Esophagus muscularis mucosa (tissue), 4 donors: ENCODE results near the gene PRSS21. TPM values are rescaled to one million over a fixed set of nuclear protein-coding genes. Genes with fewer than 3 reads are reported as not detected.

Source experiments
- DNase-seq: peaks from one replicate; pipeline ENCODE4 v3.0.0-alpha.2; 2017; ENCODE audit errors: extremely low spot score
- H3K27ac ChIP-seq, 4 donors: fragments of 200-600 bp; sonication (generic); replicated peaks in 1 of 4; 1 replicate in 3 of 4; 2 replicates in 1 of 4; pipeline ENCODE4 v1.5.1; 2016 to 2019; ENCODE audit warnings: mild to moderate bottlenecking in 1 of 4
- H3K27me3 ChIP-seq, 4 donors: fragments of 200-600 bp; sonication (generic); one replicate each; pipeline versions ENCODE4 v1.5.1 to v1.6.0; 2016 to 2019
- H3K36me3 ChIP-seq, 4 donors: fragments of 200-600 bp; sonication (generic); one replicate each; pipeline ENCODE4 v1.5.1; 2016 to 2019
- H3K4me1 ChIP-seq, 4 donors: fragments of 200-600 bp; sonication (generic); one replicate each; pipeline ENCODE4 v1.5.1; 2016 to 2019
- H3K4me3 ChIP-seq, 4 donors: fragments of 200-600 bp; sonication (generic); 1 replicate in 2 of 4; 2 replicates in 2 of 4; pipeline ENCODE4 v1.5.1; 2016 to 2019; ENCODE audit warnings: mild to moderate bottlenecking in 4 of 4, moderate library complexity in 1 of 4
- H3K9me3 ChIP-seq, 4 donors: fragments of 200-600 bp; sonication (generic); 1 replicate in 3 of 4; 2 replicates in 1 of 4; pipeline ENCODE4 v1.5.1; 2016 to 2019
- EP300 ChIP-seq: sonication (generic); formaldehyde crosslinking; IDR thresholded peaks from one replicate; pipeline ENCODE4 v1.6.1; 2017; ENCODE audit warnings: antibody characterized with exemption
- POLR2A ChIP-seq: fragments of 450-650 bp; IDR thresholded peaks from one replicate; pipeline ENCODE4 v1.6.1; 2017; ENCODE audit warnings: antibody characterized with exemption, moderate library complexity, mild to moderate bottlenecking, low read depth
- POLR2AphosphoS5 ChIP-seq, 2 donors: sonication (generic); formaldehyde crosslinking; IDR thresholded peaks; one replicate each; pipeline ENCODE4 v1.6.1; 2017; ENCODE audit warnings: antibody characterized with exemption in 2 of 2
- WGBS: methylation state at CpG from one replicate; pipeline ENCODE4 v1.1.5; 2018; 5-methylcytosine and 5-hydroxymethylcytosine counted together
- intact Hi-C: fragments of 100-400 bp; cut with DNase I; formaldehyde crosslinking; loops from one replicate; pipeline ENCODE4 v1.15.1; 2023
- total RNA-seq, 4 donors: library from RNA; depleted of rRNA; stranded (reverse); fragments of >200 nt; gene quantifications; one replicate each; pipeline versions ENCODE4 v1.1.0 to v1.2.1, GENCODE V29; 2016
- TF ChIP-seq, protein P1 (sequence below), 3 experiments: fragments of 200-600 bp in 2 of 3; fragments of 450-650 bp in 1 of 3; sonication (generic) in 2 of 3; IDR thresholded peaks; one replicate each; pipeline ENCODE4 v1.5.1; 2017 to 2019; ENCODE audit warnings: antibody characterized with exemption in 3 of 3, mild to moderate bottlenecking in 2 of 3, moderate library complexity in 1 of 3

PRSS21 gene
- total RNA-seq, 4 donors from 2014 or later: not detected

DNA sequence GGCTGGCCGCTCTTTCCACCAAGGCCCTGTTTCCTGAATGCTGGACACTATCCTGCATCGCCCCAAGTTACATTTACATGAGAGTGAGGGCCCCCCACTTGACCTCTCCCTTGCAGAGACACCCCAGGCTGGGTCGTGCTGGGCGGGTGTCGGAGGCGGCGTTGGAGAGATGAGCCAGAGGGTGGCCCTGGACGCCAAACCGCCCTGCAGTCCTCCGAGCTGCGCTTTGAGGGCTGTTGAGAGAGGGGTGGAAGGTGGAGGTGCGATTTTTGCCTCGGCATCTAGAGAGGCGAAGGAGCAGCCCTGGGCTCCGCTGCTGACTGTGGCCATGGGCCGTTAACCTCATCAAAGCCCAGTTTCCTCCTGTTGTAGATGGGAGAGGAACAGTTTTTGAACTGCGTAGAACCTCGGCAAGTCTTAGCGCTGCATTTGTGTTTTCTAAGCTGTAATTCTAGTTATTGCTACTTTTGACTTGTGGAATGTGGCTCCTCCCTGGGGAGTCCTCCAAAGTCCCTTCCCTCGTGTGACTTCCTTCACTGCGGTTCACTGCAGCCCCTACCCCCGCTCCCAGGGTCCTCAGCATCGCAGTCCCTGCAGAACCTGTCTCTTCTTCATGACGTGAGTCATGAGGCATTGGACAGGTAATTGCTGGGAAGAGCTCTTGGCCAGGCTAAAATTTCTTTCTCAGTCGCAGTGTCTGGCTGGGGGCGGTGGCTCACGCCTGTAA lies 39.0 kb upstream of the PRSS21 start:
- H3K4me1 ChIP-seq: peaks cover 24 to 46% (median 41%) of the 10 kb centered on the region in 4 donors
- WGBS: 20% methylated on average over 14 of the region's 27 CpGs
- H3K9me3 ChIP-seq: no peaks in the 10 kb centered on the region
- TF ChIP-seq, protein P1, sequence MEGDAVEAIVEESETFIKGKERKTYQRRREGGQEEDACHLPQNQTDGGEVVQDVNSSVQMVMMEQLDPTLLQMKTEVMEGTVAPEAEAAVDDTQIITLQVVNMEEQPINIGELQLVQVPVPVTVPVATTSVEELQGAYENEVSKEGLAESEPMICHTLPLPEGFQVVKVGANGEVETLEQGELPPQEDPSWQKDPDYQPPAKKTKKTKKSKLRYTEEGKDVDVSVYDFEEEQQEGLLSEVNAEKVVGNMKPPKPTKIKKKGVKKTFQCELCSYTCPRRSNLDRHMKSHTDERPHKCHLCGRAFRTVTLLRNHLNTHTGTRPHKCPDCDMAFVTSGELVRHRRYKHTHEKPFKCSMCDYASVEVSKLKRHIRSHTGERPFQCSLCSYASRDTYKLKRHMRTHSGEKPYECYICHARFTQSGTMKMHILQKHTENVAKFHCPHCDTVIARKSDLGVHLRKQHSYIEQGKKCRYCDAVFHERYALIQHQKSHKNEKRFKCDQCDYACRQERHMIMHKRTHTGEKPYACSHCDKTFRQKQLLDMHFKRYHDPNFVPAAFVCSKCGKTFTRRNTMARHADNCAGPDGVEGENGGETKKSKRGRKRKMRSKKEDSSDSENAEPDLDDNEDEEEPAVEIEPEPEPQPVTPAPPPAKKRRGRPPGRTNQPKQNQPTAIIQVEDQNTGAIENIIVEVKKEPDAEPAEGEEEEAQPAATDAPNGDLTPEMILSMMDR (IDR thresholded peaks at IDR 0.05): no peak
- TF ChIP-seq POLR2AphosphoS5 (IDR thresholded peaks at IDR 0.05): no peak
- no peak for TF ChIP-seq POLR2A
- no peak for TF ChIP-seq EP300
- no peaks in the 10 kb centered on the region for H3K27me3 ChIP-seq
- H3K36me3 ChIP-seq: peaks cover 0 to 23% (median 21%) of the 10 kb centered on the region in 4 donors
- DNase-seq: no peak
- peak overlapping the region; percentile 98 to 100 (median 99) for H3K27ac ChIP-seq
- intact Hi-C loops: loop anchor here (10.0 kb wide), 1 partner anchor 147 kb away; no protein-coding TSS in a partner anchor
- peak overlapping the region; percentile 84 to 93 (median 88) for H3K4me3 ChIP-seq

DNA sequence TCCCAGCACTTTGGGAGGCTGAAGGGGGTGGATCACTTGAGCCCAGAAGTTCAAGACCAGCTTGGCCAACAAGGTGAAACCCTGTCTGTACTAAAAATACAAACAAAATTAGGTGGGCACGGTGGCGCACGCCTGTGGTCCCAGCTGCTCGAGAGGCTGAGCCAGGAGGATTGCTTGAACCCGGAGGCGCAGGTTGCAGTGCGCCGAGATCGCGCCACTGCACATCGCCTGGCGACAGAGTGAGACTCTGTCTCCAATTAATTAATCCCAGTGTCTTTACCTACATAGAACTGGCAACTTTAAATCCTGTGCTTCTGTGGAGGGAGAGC lies 38.4 kb upstream of the PRSS21 start:
- no peak for TF ChIP-seq POLR2A
- TF ChIP-seq, protein P1 (IDR thresholded peaks at IDR 0.05): no peak
- no peak for TF ChIP-seq POLR2AphosphoS5 (IDR thresholded peaks at IDR 0.05)
- TF ChIP-seq EP300: no peak
- DNase-seq: no peak
- Histone ChIP-seq H3K4me3 (peak overlapping the region; percentile 84 to 93 (median 88)), H3K36me3 (peaks cover 0 to 18% (median 15%) of the 10 kb centered on the region in 4 donors), H3K27ac (peak overlapping the region; percentile 98 to 100 (median 99)), H3K4me1 (peaks cover 24 to 42% (median 36%) of the 10 kb centered on the region in 4 donors), H3K27me3 (no peaks in the 10 kb centered on the region), H3K9me3 (no peaks in the 10 kb centered on the region)
- intact Hi-C loops: loop anchor here (10.0 kb wide), 1 partner anchor 146 kb away; no protein-coding TSS in a partner anchor
- whole genome bisulfite sequencing: 99% methylated on average over 12 of the region's 12 CpGs

DNA sequence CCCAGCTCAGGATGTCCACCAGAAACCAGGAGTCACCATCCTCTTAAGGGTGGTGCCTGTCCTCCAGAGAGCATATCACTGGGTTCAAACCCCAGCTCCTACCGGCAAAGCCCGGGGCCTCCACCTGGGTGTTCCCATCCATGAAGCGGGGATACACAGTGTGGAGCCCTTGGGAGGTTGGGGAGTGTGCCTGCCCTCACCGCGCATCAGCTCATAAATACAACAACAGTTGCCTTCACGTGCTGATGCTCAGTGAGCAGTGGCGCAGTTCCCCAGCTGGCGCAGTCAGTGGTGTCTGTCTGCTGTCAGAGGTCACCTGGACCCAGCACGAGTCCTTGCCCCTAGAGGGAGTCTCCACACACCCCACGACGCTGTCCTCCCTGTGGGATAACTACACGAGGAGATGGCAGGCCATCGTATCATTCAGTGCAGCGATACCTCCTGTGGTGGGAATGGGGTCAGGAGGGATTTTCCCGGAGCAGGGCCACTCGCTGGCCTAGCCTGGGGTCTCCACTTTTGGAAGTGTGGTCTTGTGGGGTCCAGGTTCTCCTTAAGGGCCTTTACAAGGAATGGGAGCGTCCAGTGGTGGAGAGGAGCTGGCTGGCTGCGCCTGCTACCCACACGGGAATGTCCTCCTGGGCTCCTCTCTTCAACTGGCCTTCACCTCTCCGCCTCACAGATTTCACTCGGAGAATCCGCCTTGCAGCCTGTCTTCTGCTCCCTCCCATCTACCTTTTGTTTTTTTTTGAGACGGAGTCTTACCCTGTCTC lies 37.7 kb upstream of the PRSS21 start:
- WGBS: 94% methylated on average over 7 of the region's 23 CpGs
- Histone ChIP-seq H3K27ac (peak overlapping the region in 1 of 4 donors; percentile 98), H3K4me3 (no peak overlapping the region), H3K27me3 (peaks cover 0 to 4% (median 0%) of the 10 kb centered on the region in 4 donors), H3K4me1 (peaks cover 24 to 37% (median 35%) of the 10 kb centered on the region in 4 donors), H3K36me3 (peaks cover 0 to 11% (median 9%) of the 10 kb centered on the region in 4 donors), H3K9me3 (no peaks in the 10 kb centered on the region)
- no peak for TF ChIP-seq POLR2A
- TF ChIP-seq POLR2AphosphoS5 (IDR thresholded peaks at IDR 0.05): no peak
- TF ChIP-seq, protein P1 (IDR thresholded peaks at IDR 0.05): no peak
- TF ChIP-seq EP300: no peak
- intact Hi-C loops: loop anchor here (10.0 kb wide), 1 partner anchor 145 kb away; no protein-coding TSS in a partner anchor
- DNase-seq: no peak

DNA sequence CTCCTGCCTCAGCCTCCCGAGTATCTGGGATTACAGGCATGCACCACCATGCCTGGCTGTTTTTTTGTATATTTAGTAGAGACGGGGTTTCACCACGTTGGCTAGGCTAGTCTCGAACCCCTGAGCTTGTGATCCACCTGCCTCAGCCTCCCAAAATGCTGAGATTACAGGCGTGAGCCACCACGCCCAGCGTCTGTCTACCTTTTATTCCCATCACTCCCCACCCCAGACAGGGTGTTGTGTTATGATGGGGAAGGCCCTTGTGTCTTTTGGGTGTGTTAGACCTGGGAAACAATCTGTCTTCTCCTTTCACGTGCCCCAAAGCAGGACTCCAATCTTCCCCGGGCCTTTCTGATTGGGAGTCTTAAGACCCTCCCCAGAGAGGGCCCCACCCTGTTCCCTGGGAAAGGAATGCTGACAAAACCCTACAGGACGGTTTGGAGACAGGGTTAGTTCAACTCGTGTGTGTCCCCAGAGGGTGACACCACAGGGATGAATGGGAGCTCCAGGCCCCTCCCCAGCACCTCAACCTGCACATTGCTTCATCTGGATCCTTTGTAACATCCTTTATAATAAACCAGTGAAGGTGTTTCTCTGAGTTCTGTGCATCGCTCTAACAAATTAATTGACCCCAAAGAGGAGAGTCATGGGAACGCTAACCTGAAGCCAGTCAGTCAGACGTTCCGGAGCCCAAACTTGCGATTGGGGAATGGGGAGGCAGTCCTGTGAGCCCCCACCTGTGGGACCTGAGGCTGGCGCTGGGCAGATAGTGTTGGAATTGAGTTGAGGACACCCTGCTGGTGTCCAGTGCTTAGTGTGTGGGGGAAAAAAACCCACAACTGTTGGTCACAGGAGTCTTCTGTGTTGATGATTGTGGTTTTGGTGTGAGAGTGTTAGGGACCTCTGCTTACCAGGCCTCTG lies 36.8 kb upstream of the PRSS21 start:
- intact Hi-C loops: loop anchor here (10.0 kb wide), 1 partner anchor 145 kb away; no protein-coding TSS in a partner anchor
- WGBS: 68% methylated on average over 17 of the region's 17 CpGs
- peaks cover 24 to 33% (median 31%) of the 10 kb centered on the region in 4 donors for H3K4me1 ChIP-seq
- peaks cover 0 to 2% (median under 1%) of the 10 kb centered on the region in 4 donors for H3K36me3 ChIP-seq
- H3K27ac ChIP-seq: no peak overlapping the region
- H3K4me3 ChIP-seq: no peak overlapping the region
- TF ChIP-seq, protein P1 (IDR thresholded peaks at IDR 0.05): no peak
- TF ChIP-seq POLR2A (no peak), POLR2AphosphoS5 (IDR thresholded peaks at IDR 0.05) (no peak), EP300 (no peak)
- peaks cover 0 to 13% (median 9%) of the 10 kb centered on the region in 4 donors for H3K27me3 ChIP-seq
- no peak for DNase-seq
- H3K9me3 ChIP-seq: no peaks in the 10 kb centered on the region
